Fibroblast of skin of right quadriceps (primary cell): ENCODE results near the gene NTRK1.
"Not testable (repeated sequence)": the region's sequence is repeated elsewhere in the genome, so short reads cannot be mapped to it uniquely, and the experiment has no call there.

ENCODE experiments used
- DNase-seq: peaks from one replicate; pipeline ENCODE4 v3.0.0-alpha.2; 2013

The NTRK1 gene

GRCh38 chr1:156921053-156921529 lies 60.4 kb downstream of the NTRK1 start:
- no peak for DNase-seq

GRCh38 chr1:156922986-156923669 lies 62.5 kb downstream of the NTRK1 start:
- DNase-seq, result no peak

- DNase-seq, result no peak
Observed at GRCh38 chr1:156923670-156924477, 63.2 kb downstream of the NTRK1 start.

GRCh38 chr1:156924478-156925153 lies 64.0 kb downstream of the NTRK1 start:
- DNase-seq, result no peak

- no peak for DNase-seq
Observed at GRCh38 chr1:156925154-156926010, 64.7 kb downstream of the NTRK1 start.

GRCh38 chr1:156926175-156926574 lies 65.5 kb downstream of the NTRK1 start:
- DNase-seq, result peak; percentile 88

GRCh38 chr1:156926695-156927094 lies 66.0 kb downstream of the NTRK1 start:
- DNase-seq, result not testable (repeated sequence)

GRCh38 chr1:156927215-156928042 lies 66.8 kb downstream of the NTRK1 start:
- peak; percentile 74 for DNase-seq

- DNase-seq, result no peak
Observed at GRCh38 chr1:156928043-156928602, 67.5 kb downstream of the NTRK1 start.

- DNase-seq, result no peak
Observed at GRCh38 chr1:156929596-156930238, 69.1 kb downstream of the NTRK1 start.

- DNase-seq, result no peak
Observed at GRCh38 chr1:156930483-156930882, 69.8 kb downstream of the NTRK1 start.
